GM10266 (cell line): ENCODE measurements around the gene TRAF3.

Source experiments
- DNase-seq: peaks from one replicate; pipeline ENCODE4 v3.0.0; 2012; ENCODE audit errors: extremely low spot score
- CTCF ChIP-seq: IDR thresholded peaks from 2 replicates; pipeline ENCODE4 v1.5.1; 2012; ENCODE audit warnings: mild to moderate bottlenecking, low read depth; ENCODE audit not compliant: control insufficient read depth, insufficient read depth; ENCODE audit errors: missing control alignments

Gene TRAF3

DNA sequence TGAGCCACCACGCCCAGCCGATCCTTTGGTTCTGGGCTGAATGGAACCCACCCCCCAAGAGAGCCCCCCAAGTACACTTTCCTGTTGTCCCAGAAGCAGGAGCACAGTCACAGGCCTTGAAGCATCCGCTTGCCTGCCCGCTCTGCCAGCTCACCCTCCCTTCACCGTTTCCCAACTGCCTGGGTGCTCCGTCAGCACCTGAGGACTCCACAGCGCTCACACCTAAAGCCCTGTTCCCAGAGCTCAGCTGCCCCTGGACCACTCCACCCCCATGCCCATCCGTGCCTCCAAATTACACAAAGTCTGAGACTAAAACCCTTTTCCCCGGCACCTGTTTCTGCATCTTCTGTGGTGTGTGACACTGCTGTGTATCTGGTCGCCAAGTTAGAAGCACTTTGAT, 44.3 kb upstream of the TRAF3 start:
- no peak for DNase-seq
- TF ChIP-seq CTCF, result no peak

GRCh38 chr14:102733326-102733725, 43.9 kb upstream of the TRAF3 start:
- no peak for TF ChIP-seq CTCF
- DNase-seq, result no peak

DNA sequence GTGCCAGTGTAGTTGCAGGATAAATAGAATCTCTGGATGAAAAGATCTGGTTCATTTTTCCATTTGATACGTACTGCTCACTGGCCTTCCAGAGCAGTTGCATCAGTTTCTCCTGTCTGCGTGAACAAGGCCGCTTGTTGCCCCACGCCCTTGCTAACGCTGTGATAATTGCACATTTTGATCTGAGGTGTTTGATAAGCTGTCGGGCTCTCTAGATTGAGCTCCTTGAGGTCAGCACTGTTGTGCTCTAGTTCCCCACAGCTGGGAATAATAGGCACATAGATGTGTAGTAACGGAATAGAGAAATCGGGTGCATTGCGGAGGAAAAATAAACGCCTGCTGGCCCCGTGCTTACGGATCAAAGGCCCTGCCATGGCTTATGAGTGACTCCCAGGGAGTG, 42.8 kb upstream of the TRAF3 start:
- DNase-seq, result no peak
- TF ChIP-seq CTCF, result no peak

DNA sequence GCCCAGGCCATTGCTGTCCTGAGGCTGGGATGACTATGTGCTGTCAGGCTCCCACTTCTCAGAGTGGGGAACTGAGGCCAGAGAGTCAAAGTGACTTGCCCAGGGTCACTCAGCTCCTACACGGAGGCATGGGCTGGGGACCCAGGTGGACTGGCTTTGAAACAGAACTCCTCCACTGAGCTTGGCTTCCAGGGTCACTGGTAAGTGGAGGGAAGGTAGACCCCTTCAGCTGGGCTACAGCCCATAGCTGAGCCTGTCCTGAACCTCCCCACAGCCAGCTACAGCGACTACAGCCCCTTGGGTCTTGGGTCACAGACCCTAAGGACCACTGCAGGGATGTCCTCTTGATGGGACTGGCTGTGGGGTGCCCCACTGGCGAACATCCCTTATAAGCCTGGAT, 40.3 kb upstream of the TRAF3 start:
- TF ChIP-seq CTCF, result no peak
- DNase-seq, result no peak

GRCh38 chr14:102737402-102738372, 39.6 kb upstream of the TRAF3 start:
- DNase-seq, result no peak
- no peak for TF ChIP-seq CTCF

DNA sequence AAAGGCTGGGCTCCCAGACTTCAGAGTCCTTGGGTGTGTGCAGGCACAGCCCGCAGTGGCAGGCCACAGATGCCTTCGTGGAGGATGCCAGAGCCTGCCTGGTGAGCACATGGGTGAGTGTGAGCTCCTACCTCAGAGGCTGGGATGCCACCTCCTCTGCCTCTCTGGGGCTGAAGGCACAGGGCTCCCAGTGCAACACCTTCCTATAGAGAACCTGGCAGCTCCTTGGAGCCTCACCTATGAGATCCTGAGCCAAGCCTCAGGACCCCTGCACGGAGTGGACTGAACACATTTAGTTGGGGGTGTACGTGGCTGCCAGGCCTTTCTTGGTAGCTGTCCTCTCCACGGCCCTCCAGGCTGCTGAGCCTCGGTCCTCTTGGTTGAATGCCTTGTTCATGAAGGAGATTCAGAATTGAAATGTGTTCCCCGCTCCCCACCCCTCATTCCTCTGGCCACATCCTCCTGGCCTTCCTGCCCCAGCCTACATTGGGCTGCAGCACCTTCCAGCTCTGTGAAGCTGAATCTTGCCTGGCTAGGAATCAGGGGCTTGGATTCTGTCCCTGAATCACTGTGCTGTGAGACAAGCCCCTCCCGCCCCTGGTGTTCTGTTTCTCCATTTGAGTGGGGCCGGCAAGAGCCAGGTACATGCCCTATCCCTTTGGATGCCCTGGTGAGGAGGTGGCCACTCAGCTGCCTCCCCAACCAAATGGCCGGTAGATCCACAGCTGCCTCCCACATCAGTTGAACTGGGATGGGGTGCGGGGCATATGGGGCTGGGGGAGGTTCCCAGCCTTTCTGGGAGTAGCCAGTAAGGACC, 38.7 kb upstream of the TRAF3 start:
- TF ChIP-seq CTCF, result no peak
- DNase-seq, result no peak

DNA sequence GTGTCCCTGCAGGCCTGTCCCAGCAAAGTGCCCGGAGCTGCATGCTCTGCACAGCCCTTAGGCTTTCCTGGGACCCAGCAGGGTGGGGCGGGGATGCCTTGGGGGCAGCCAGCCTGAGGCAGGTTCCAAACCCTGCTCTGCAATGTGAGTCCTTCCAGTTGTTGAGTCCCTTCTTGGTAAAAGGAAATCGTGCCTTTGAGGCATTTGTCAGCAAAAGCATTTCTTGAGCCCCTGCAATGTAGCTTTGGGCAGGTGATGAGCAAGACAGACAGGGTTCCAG, 38.1 kb upstream of the TRAF3 start:
- no peak for DNase-seq

More for the DNA sequence above, 38.1 kb upstream of the TRAF3 start:
- no peak for TF ChIP-seq CTCF
